OCI-LY1 (cell line): ENCODE data around the gene LRRFIP2.

Experiments
- CTCF ChIP-seq: fragments of 200-600 bp; sonication (generic), shearing (Covaris generic); IDR thresholded peaks from 2 replicates; pipeline ENCODE4 v1.5.1; 2017; ENCODE audit warnings: mild to moderate bottlenecking, antibody characterized with exemption, low read length, moderate library complexity, mixed read lengths
- EZH2 ChIP-seq: fragments of 200-600 bp; sonication (generic), shearing (Covaris generic); IDR thresholded peaks from 2 replicates; pipeline ENCODE4 v1.8.0; 2017; ENCODE audit warnings: borderline replicate concordance, mixed run types, mild to moderate bottlenecking, antibody characterized with exemption, low read length, moderate library complexity, mixed read lengths

GRCh38 chr3:37127340-37127739, 47.0 kb downstream of the LRRFIP2 start:
- TF ChIP-seq CTCF (no peak), EZH2 (no peak)
